GM18505 (cell line): ENCODE data around the gene SCP2.

ENCODE experiments used
- ATAC-seq: cut with Tn5 transposase; IDR thresholded peaks from one replicate; pipeline ENCODE4 v1.9.1; 2021; ENCODE audit not compliant: unreplicated experiment
- POLR2A ChIP-seq: IDR thresholded peaks from 4 replicates; pipeline ENCODE4 v1.6.1; 2011; ENCODE audit warnings: borderline replicate concordance; ENCODE audit not compliant: insufficient read depth, insufficient read length; ENCODE audit errors: extremely low read depth

The SCP2 gene

DNA sequence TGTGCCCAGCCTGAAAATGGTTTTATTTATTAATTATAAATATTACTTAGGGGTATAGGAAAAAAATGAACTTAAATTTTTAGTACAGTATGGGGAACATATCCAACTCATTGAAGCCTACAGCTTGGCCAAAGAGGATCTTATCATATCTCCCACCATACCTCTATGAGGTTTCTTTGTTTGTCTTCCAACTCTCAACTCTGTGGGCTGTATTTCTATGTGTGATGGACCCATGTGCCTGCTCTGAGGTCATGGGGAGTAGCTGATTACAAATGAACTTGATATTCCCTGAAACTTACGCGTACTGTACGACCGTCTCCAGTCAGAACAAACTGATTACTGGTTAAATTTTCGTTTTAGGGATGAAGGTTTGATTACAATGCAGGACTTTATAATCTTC is 93.5 kb downstream of the SCP2 start:
- no peak for TF ChIP-seq POLR2A
- no peak for ATAC-seq

DNA sequence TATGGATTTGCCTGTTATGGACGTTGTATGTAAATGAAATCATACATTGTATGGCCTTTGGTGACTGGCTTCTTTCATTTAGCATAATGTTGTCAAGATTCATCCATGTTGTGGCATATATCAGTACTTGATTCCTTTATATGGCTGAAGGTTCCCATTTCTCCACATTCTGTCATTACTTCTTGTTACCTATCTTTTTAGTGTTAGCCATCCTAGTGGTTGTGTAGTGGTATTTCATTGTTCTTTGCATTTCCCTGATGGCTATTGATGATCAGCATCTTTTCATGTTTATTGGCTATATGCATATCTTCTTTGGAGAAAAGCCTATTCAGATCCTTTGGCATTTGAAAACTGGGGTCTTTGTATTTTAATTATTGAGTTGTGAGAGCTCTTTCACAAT is 95.1 kb downstream of the SCP2 start:
- TF ChIP-seq POLR2A: no peak
- no peak for ATAC-seq

GRCh38 chr1:53023546-53023945 is 96.5 kb downstream of the SCP2 start:
- ATAC-seq: no peak
- no peak for TF ChIP-seq POLR2A

- TF ChIP-seq POLR2A: no peak
- ATAC-seq: no peak
These were observed 97.0 kb downstream of the SCP2 start for GRCh38 chr1:53024117-53024516.

DNA sequence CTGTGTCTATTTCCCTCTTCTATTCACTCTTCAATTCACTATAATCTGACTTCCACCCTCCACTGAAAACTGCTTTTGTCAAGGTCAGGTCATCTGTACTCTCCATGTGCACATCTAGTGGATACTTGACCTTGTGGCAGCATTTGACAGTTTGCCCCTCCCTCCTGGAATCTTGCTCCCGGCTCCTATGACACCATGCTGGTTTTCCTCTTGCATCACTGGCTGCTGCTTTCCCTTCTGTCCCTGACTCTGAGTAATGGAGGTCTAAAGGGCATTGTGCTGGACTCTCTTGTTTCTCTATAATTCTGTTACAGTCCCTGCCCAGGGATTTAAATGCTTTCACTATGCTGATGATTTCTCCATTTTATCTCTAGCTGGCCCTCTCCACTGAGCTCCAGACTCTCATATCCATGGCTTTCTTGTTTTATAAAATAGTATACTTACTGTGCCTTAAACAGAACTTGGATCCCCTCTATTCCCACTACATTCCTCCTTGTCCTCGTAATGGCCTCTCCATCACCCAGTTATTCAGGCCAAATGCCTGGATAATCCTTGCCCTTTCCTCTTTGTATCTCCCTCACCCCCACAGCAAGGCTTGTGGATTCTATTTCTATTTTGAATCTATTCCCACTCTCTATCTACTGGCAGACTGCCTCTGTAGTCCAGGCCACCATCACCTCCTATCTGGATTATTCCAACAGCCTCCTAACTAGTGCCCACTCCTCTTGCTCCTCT is 98.1 kb downstream of the SCP2 start:
- TF ChIP-seq POLR2A: no peak
- ATAC-seq: no peak

- ATAC-seq: no peak
These were observed 98.7 kb downstream of the SCP2 start for GRCh38 chr1:53025769-53026112.

DNA sequence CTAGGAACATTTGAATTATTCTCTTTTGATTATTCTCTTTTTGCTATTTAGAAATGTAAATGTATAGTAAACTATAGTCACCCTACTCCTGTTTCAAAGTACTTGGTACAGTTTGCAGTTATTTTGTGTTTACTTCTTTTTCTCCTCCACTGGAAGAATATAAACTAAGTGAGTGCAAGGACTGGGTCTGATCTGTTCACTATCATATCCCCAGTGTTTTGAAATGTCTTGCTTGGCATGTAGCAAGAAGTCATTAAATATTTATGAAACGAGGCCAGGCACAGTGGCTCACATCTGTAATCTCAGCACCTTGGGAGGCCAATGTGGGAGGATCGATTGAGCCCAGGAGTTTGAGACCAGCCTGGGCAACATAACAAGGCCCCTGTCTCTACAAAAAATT is 99.2 kb downstream of the SCP2 start:
- no peak for TF ChIP-seq POLR2A
- no peak for ATAC-seq

More at GRCh38 chr1:53025769-53026112, 98.7 kb downstream of the SCP2 start:
- TF ChIP-seq POLR2A: no peak

DNA sequence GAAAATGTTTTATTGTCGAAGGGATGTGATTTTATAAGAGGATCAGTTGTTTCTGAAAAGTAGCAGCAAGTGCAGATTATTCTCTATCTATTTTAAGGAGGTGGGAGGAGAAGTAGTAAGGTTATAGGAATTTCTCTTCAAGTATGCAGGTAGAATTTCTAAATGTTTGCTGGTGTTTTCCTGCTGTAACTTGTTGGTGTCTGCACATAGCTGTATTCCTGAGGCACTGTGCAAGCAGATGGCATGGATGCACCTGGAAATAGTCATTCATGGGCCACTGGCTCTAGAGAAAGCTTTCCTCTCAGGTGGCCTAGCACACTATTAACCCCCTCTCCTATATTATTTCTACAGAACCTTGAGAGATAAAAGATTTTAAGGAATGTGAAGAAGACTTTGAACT is 104.7 kb downstream of the SCP2 start:
- no peak for TF ChIP-seq POLR2A
- no peak for ATAC-seq

GRCh38 chr1:53037159-53037558 is 110.1 kb downstream of the SCP2 start:
- ATAC-seq: no peak
- no peak for TF ChIP-seq POLR2A

GRCh38 chr1:53038566-53038965 is 111.5 kb downstream of the SCP2 start:
- no peak for TF ChIP-seq POLR2A
- no peak for ATAC-seq

DNA sequence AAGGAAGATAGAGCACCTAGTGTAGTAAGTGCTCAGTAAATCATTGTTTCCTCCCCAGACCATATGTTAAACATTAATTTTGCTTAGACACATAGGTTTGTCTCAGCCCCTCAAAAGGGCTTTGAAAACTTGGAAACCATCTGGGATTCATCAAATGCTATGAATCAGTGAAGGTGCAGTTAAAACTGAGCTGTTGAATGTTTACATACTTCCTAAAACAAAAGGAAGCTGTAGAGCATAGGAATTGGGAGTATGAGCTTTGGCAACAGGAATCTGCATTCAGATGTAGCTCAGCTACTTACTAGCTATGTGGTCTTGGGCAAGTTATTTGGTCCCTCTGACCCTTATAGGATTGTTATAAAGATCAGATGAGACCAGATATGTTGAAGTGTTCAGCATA is 116.2 kb downstream of the SCP2 start:
- TF ChIP-seq POLR2A: no peak
- no peak for ATAC-seq

GRCh38 chr1:53044926-53045325 is 117.8 kb downstream of the SCP2 start:
- no peak for TF ChIP-seq POLR2A
- no peak for ATAC-seq

- no peak for ATAC-seq
These were observed 119.9 kb downstream of the SCP2 start for GRCh38 chr1:53046930-53047329.

GRCh38 chr1:53047737-53048736 is 121.0 kb downstream of the SCP2 start:
- no peak for ATAC-seq
- no peak for TF ChIP-seq POLR2A

More at GRCh38 chr1:53046930-53047329, 119.9 kb downstream of the SCP2 start:
- TF ChIP-seq POLR2A: no peak
